ENCODE measurements around the gene ELOVL5. TPM values are rescaled to one million over a fixed set of nuclear protein-coding genes. Genes with fewer than 3 reads are reported as not detected.

ELOVL5 gene
- total RNA-seq, 4 donors from 2014 or later = 55.2 to 80.2 (median 64.8) TPM

GRCh38 chr6:53264337-53264736, 84.4 kb downstream of the ELOVL5 start:
- Histone ChIP-seq H3K27me3 (no peaks in the 10 kb centered on the region), H3K36me3 (peaks cover 21 to 96% (median 48%) of the 10 kb centered on the region in 4 donors), H3K9me3 (no peaks in the 10 kb centered on the region), H3K27ac (replicated peaks in 1 of 4) (no peak overlapping the region), H3K4me1 (peaks cover 0 to 5% (median 0%) of the 10 kb centered on the region in 4 donors), H3K4me3 (no peak overlapping the region)
- no peak for TF ChIP-seq EP300 (IDR thresholded peaks at IDR 0.05)
- 98% methylated on average over 3 of the region's 3 CpGs for WGBS
- DNase-seq (ENCODE audit: extremely low spot score) = no peak
- intact Hi-C loops (cut with DNase I) = no loop called here

- peaks cover 0 to 5% (median 0%) of the 10 kb centered on the region in 4 donors for H3K4me1 ChIP-seq
- TF ChIP-seq CTCF (IDR thresholded peaks at IDR 0.05) (no peak), POLR2A (IDR thresholded peaks at IDR 0.05; ENCODE audit: low read depth) (no peak), POLR2AphosphoS5 (IDR thresholded peaks at IDR 0.05) (no peak), EP300 (IDR thresholded peaks at IDR 0.05) (no peak)
- no peak overlapping the region for H3K27ac ChIP-seq (replicated peaks in 1 of 4)
- DNase-seq (ENCODE audit: extremely low spot score) = no peak
- intact Hi-C loops (cut with DNase I) = no loop called here
- 73% methylated on average over 2 of the region's 2 CpGs for WGBS
- H3K9me3 ChIP-seq = no peaks in the 10 kb centered on the region
- H3K27me3 ChIP-seq = no peaks in the 10 kb centered on the region
- no peak overlapping the region for H3K4me3 ChIP-seq
- peaks cover 19 to 95% (median 45%) of the 10 kb centered on the region in 4 donors for H3K36me3 ChIP-seq
These were observed 84.8 kb downstream of the ELOVL5 start for GRCh38 chr6:53263917-53264316.

GRCh38 chr6:53259860-53260580, 88.7 kb downstream of the ELOVL5 start:
- Histone ChIP-seq H3K4me1 (peaks cover 0 to 7% (median 2%) of the 10 kb centered on the region in 4 donors), H3K27ac (replicated peaks in 1 of 4) (no peak overlapping the region), H3K27me3 (no peaks in the 10 kb centered on the region), H3K9me3 (no peaks in the 10 kb centered on the region), H3K4me3 (no peak overlapping the region), H3K36me3 (peaks cover 16 to 58% (median 27%) of the 10 kb centered on the region in 4 donors)
- no peak for DNase-seq (ENCODE audit: extremely low spot score)
- intact Hi-C loops (cut with DNase I) = no loop called here
- 89% methylated on average over 11 of the region's 11 CpGs for WGBS
- no peak for TF ChIP-seq CTCF (IDR thresholded peaks at IDR 0.05)
- no peak for TF ChIP-seq POLR2AphosphoS5 (IDR thresholded peaks at IDR 0.05)
- TF ChIP-seq EP300 (IDR thresholded peaks at IDR 0.05) = no peak
- TF ChIP-seq POLR2A (IDR thresholded peaks at IDR 0.05; ENCODE audit: low read depth) = no peak

GRCh38 chr6:53258774-53259155, 90.0 kb downstream of the ELOVL5 start:
- H3K36me3 ChIP-seq = peaks cover 16 to 46% (median 23%) of the 10 kb centered on the region in 4 donors
- H3K9me3 ChIP-seq = no peaks in the 10 kb centered on the region
- H3K27ac ChIP-seq (replicated peaks in 1 of 4) = no peak overlapping the region
- WGBS = 78% methylated on average over 5 of the region's 5 CpGs
- no peaks in the 10 kb centered on the region for H3K27me3 ChIP-seq
- DNase-seq (ENCODE audit: extremely low spot score) = no peak
- peaks cover 0 to 7% (median 2%) of the 10 kb centered on the region in 4 donors for H3K4me1 ChIP-seq
- no peak overlapping the region for H3K4me3 ChIP-seq
- TF ChIP-seq POLR2A (IDR thresholded peaks at IDR 0.05; ENCODE audit: low read depth) (no peak), CTCF (IDR thresholded peaks at IDR 0.05) (no peak), POLR2AphosphoS5 (IDR thresholded peaks at IDR 0.05) (no peak), EP300 (IDR thresholded peaks at IDR 0.05) (no peak)
- intact Hi-C loops (cut with DNase I) = no loop called here

GRCh38 chr6:53258076-53258773, 90.5 kb downstream of the ELOVL5 start:
- intact Hi-C loops (cut with DNase I) = no loop called here
- H3K4me1 ChIP-seq = peaks cover 0 to 7% (median 2%) of the 10 kb centered on the region in 4 donors
- no peak overlapping the region for H3K27ac ChIP-seq (replicated peaks in 1 of 4)
- WGBS = 100% methylated on average over 2 of the region's 2 CpGs
- H3K4me3 ChIP-seq = no peak overlapping the region
- TF ChIP-seq EP300 (IDR thresholded peaks at IDR 0.05) (no peak), POLR2A (IDR thresholded peaks at IDR 0.05; ENCODE audit: low read depth) (no peak), CTCF (IDR thresholded peaks at IDR 0.05) (no peak), POLR2AphosphoS5 (IDR thresholded peaks at IDR 0.05) (no peak)
- DNase-seq (ENCODE audit: extremely low spot score) = no peak
- no peaks in the 10 kb centered on the region for H3K9me3 ChIP-seq
- no peaks in the 10 kb centered on the region for H3K27me3 ChIP-seq
- peaks cover 16 to 40% (median 21%) of the 10 kb centered on the region in 4 donors for H3K36me3 ChIP-seq

Measured in esophagus muscularis mucosa (tissue), 4 donors.